Raji (cell line): Measurements from ENCODE around the gene COQ9.

ENCODE experiments used
- POLR2A ChIP-seq: IDR thresholded peaks from 2 replicates; pipeline ENCODE4 v1.6.1; 2011; ENCODE audit warnings: low read depth, low read length, control low read depth; ENCODE audit not compliant: insufficient read depth

Gene COQ9

GRCh38 chr16:57419506-57419905 lies 27.8 kb upstream of the COQ9 start:
- TF ChIP-seq POLR2A, result no peak

DNA sequence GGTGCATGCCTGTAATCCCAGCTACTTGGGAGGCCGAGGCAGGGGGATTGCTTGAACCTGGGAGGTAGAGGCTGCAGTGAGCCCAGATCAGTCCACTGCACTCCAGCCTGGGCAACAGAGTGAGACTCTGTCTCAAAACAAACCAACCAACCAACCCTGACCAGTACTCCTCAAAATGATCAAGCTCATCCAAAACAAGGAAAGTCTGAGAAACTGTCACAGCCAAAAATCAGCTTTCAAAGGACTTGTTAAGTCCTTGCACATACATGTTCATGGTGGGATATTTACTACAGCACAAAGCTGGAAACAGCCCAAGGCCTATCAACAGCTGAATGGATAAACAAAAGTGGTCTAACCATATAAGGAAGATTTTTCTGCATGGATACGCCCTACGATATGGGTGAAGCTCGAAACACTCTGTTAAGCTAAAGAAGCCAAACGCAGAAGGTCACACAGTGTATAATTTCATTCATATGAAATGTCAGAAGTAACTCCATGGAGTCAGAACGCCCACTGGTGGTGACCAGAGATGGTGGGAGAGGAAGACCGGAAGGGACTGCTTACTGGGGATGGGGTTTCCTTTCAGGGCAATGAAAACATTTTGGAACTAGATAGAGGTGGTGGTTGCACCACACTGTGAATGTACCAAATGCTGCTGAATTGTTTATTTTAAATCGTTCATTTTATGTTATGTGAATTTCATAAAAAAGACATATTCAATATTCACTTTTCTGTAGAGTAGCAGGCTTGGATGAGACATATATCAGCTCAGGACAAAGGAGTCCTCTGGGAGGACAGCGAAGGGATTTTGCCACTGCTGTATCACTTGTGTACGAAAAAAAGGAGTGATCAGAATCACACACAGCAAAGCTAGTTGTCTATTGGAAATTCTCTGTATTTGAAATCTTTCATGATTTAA lies 25.0 kb upstream of the COQ9 start:
- no peak for TF ChIP-seq POLR2A

DNA sequence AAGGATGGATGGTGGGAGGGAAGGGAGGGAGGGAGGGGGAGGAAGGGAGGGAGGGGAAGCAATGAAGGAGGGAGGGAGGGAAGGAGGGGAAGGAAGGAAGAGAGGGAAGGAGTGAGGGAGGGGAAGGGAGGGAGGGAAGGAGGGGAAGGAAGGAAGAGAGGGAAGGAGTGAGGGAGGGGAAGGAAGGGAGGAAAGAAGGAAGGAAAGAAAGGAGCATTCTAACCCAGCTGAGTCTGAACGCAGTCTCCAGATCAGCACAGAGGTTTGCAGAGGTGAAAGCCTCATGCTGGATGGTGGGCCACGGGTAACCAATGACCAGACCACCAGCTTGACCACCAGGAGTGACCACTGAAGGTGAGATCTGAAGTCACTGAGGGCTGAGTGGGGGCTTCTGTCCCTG lies 24.1 kb upstream of the COQ9 start:
- no peak for TF ChIP-seq POLR2A

DNA sequence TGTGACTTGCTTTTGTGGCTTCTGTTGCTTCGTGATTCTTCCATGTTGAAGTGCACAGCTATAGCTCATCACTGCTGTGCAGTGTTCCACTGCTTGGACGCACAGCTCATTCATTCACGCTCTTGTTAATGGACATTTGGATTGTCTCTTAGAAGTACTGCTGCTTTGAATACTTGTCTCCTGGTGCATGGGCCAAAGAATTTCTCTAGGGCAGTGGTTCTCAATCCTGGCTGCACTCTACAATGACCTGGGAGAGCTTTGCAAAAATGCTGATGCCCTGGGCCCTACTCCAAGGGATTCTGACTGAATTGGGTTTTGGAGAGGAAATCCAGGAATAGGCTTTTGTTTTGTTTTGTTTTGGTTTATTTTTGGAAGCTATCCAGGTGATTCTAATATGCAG lies 22.7 kb upstream of the COQ9 start:
- no peak for TF ChIP-seq POLR2A

- TF ChIP-seq POLR2A, result no peak
These were observed 20.9 kb upstream of the COQ9 start for GRCh38 chr16:57426356-57426755.

- TF ChIP-seq POLR2A, result no peak
These were observed 20.0 kb upstream of the COQ9 start for GRCh38 chr16:57427307-57427706.

- no peak for TF ChIP-seq POLR2A
These were observed 19.5 kb upstream of the COQ9 start for GRCh38 chr16:57427824-57428223.

- no peak for TF ChIP-seq POLR2A
These were observed 16.3 kb upstream of the COQ9 start for GRCh38 chr16:57430955-57431354.

DNA sequence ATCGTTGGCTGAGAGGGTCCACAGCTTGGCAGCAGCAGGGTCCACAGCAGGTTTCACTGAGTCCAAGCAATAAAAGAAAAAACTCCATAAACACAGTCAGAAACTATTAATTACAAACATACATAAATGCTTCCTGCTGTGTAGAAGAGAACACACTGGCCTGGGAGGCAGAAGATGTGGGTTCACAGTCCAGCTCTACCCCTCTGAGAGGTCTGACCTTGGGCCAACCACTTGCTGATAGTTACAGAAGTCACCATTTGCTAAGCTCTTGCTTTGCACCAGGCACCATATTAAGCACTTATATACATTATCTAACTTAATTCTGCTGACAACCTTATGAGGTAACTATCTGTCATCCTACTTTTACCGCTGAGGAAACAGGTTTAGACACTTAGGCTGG lies 14.8 kb upstream of the COQ9 start:
- no peak for TF ChIP-seq POLR2A

GRCh38 chr16:57432989-57433388 lies 14.3 kb upstream of the COQ9 start:
- no peak for TF ChIP-seq POLR2A

- no peak for TF ChIP-seq POLR2A
These were observed 13.3 kb upstream of the COQ9 start for GRCh38 chr16:57434003-57434402.

DNA sequence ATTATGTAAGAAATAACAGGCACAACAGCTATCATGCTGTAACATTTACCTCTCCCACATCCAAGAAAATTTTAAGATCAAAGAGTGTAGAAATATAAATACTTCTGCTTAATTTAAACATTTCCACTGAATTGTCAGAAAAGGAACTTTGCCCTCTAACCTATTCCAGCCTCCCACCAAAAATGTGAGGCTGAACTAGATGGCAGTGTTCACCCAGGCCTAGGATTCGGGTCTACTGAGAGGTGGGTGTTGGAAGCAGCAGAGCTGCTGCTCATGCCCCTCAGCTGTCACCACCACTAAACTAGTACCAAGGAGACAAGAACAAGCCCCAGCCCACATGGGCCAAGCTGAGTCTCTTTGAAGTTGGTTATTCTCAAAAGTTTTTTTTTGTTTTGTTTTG lies 11.4 kb upstream of the COQ9 start:
- no peak for TF ChIP-seq POLR2A

- TF ChIP-seq POLR2A, result no peak
These were observed 2.6 kb upstream of the COQ9 start for GRCh38 chr16:57444711-57445110.

- TF ChIP-seq POLR2A, result no peak
These were observed 1.8 kb upstream of the COQ9 start for GRCh38 chr16:57445510-57445909.

DNA sequence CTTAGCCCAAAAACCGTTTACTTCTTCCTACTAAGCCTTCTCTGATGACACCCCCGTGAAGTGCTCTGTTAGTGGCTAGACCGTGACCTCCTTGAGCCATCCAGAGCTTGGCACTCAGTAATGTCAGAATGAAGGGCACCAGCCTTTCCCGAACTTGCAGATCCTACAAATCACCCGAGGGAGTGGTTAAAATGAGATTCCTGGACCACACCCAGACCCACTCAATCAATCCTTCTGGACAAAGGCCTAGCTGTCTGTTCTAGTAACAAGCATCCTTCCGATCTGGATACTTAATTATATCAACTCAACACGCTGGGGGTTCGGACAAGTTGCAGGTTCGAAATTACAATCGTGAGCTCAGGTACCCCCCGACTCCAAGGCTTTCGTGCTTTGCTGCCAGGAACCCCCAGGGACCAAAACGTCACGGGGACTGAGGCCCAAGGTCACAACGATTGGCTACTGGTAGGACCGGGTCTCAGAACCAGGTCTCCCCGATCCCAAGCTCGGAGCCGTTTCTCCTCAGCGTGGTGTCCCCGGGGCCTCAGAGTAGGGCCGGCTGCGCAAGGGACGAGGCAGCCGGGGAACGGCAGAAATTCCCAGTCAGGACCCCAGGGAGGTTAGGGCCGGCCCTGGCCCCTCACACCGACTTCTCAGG lies 621 bp upstream of the COQ9 start:
- TF ChIP-seq POLR2A, result no peak

DNA sequence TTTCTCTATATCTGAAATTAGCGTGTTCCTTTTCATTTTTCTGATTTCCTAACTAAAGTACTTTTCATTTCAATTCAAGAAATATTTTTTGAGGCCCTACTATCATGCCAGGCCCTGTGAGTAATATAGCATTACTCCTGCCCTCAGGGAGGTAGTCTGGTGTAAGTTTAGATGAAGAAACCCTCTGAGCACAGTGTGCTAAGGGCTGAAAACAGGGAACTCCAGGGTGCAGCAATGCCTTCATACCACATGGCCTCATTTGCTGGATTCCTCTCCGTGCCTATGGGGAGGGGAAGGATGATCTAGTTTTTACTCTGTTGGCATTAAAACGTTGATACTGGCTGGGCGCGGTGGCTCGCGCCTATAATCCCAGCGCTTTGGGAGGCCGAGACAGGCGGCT lies 4.7 kb downstream of the COQ9 start:
- no peak for TF ChIP-seq POLR2A
